COLO668 (cell line): Measurements from ENCODE around the gene TMEM79.
A peak's percentile ranks its signal among the peaks of the same experiment; 100 is the strongest.

ENCODE experiments used
- DNase-seq: peaks from one replicate; lab custom pipeline; 2025; ENCODE audit not compliant: unreplicated experiment; lab: John Stamatoyannopoulos, UW

Gene TMEM79, protein sequence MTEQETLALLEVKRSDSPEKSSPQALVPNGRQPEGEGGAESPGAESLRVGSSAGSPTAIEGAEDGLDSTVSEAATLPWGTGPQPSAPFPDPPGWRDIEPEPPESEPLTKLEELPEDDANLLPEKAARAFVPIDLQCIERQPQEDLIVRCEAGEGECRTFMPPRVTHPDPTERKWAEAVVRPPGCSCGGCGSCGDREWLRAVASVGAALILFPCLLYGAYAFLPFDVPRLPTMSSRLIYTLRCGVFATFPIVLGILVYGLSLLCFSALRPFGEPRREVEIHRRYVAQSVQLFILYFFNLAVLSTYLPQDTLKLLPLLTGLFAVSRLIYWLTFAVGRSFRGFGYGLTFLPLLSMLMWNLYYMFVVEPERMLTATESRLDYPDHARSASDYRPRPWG

DNA sequence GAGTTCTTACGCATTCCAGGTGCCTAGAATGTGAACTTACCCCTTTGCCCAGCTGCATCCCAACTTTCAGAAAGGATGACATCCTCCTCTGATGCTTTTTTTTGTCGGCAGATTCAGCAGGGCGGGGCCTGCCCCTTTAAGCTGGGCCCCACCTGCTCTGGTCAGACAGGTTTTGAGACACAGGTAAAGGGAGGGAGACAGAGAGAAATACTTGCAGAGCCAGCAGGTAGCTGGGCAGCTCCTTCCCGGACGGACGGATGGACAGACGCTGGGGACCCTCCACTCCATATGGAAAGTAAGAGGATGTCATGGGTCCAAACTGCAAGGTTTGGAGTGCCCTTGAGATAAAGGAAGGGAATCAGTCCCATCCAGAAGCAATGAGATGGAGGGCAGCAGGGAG lies at the start of gene TMEM79:
TSS of gene TMEM79 (plus strand) at position 214 of the 400 bp plus-strand sequence. CDS start 902 bp downstream, outside the sequence.
- peak; percentile 43 for DNase-seq

DNA sequence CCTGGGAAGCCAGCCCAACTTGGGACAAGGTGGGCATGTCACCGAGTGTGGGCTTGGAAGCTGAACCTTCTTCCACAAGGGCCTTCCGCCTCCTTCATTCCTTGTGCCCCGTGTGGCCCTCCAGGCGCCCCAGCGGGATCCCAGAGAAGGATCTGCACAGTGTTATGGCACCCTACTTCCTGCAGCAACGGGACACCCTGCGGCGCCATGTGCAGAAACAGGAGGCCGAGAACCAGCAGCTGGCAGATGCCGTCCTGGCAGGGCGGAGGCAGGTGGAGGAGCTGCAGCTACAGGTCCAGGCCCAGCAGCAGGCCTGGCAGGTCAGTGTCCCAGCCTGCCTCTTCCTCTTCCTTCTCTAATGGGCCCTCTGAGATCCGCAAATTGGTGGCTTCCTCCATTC lies 48.0 kb upstream of the TMEM79 start:
- DNase-seq, result no peak

DNA sequence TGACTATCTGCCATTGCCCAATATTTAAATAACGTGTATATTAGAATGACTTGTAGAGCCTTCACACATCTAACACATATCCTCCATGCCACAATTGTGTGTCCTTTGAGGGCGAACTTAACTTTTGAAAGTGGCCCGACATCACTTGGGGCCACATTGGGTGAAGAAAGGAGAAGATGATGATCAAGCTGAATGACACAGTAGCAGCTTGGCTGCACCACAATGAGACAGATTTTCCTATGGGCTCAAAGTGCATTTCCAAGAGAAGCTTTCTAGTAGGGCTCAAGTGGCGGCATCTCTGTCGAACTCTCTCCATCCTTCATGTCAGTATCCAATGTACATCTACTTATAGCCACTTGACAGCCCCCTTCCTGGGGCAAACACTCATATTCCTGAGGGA lies 45.9 kb upstream of the TMEM79 start:
- DNase-seq, result no peak

DNA sequence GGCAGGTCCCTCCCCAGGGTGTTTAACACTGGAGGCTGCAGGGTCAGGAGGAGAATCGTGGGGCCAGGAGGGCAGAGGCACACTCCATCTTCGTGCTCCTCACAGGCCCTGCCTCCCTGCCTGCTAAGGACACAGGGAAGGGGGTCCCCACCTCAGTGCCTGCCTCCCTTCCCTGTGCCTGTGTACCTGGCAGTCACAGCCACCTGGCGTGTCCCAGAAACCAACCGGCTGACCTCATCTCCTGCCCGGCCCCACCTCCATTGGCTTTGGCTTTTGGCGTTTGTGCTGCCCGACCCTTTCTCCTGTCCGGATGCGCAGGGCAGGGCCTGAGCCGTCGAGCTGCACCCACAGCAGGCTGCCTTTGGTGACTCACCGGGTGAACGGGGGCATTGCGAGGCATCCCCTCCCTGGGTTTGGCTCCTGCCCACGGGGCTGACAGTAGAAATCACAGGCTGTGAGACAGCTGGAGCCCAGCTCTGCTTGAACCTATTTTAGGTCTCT lies 42.8 kb upstream of the TMEM79 start:
- no peak for DNase-seq

DNA sequence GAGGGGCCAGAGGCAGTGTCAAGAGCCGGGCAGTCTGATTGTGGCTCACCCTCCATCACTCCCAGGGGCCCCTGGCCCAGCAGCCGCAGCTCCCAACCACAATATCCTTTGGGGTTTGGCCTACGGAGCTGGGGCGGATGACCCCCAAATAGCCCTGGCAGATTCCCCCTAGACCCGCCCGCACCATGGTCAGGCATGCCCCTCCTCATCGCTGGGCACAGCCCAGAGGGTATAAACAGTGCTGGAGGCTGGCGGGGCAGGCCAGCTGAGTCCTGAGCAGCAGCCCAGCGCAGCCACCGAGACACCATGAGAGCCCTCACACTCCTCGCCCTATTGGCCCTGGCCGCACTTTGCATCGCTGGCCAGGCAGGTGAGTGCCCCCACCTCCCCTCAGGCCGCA lies 42.2 kb upstream of the TMEM79 start, which contains the start of gene BGLAP:
TSS of gene BGLAP (plus strand) at position 259 of the 400 bp plus-strand sequence. CDS start at position 307, 48 bp downstream.
- no peak for DNase-seq

DNA sequence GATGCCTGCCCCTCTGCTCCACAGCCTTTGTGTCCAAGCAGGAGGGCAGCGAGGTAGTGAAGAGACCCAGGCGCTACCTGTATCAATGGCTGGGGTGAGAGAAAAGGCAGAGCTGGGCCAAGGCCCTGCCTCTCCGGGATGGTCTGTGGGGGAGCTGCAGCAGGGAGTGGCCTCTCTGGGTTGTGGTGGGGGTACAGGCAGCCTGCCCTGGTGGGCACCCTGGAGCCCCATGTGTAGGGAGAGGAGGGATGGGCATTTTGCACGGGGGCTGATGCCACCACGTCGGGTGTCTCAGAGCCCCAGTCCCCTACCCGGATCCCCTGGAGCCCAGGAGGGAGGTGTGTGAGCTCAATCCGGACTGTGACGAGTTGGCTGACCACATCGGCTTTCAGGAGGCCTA lies 41.4 kb upstream of the TMEM79 start:
- DNase-seq, result no peak

DNA sequence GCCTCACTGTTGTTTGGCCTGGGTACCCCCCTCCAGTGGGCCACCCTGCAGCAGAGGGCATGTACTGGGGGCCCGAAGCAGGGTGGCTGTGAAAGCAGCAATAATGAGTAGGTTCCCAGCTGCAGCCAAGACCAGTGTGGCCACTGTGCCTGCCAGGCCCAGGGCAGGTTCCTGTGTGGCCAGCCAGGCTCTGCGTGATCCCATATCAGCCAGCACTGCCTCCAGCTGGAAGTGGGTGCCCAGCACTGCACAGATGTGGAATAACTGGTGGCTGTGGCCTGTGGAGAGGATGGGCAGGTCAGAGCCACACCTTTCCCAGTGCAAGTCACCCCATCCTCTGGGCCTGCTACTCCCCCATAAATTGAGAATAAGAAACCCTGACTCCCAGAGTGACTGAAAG lies 40.0 kb upstream of the TMEM79 start:
- no peak for DNase-seq

DNA sequence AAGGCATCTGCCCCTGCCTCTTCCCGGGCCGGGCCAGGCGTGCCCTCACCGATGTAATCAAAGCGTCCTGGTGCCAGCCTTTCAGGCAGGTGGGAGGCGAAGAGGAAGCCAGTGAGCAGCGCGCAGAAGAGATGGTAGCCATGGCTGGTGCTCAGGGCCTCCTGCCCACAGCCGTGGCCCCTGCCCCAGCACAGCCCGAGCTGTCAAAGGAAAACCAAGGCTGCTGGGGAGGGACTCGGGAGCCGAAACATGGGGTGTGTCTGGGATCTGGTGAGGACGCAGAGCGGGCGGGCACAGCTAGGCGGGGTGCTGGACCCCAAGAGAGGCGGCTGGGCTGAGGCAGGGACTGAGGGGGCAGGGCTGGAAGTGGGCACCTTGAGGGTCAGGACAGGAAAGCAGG lies 39.4 kb upstream of the TMEM79 start:
- no peak for DNase-seq

DNA sequence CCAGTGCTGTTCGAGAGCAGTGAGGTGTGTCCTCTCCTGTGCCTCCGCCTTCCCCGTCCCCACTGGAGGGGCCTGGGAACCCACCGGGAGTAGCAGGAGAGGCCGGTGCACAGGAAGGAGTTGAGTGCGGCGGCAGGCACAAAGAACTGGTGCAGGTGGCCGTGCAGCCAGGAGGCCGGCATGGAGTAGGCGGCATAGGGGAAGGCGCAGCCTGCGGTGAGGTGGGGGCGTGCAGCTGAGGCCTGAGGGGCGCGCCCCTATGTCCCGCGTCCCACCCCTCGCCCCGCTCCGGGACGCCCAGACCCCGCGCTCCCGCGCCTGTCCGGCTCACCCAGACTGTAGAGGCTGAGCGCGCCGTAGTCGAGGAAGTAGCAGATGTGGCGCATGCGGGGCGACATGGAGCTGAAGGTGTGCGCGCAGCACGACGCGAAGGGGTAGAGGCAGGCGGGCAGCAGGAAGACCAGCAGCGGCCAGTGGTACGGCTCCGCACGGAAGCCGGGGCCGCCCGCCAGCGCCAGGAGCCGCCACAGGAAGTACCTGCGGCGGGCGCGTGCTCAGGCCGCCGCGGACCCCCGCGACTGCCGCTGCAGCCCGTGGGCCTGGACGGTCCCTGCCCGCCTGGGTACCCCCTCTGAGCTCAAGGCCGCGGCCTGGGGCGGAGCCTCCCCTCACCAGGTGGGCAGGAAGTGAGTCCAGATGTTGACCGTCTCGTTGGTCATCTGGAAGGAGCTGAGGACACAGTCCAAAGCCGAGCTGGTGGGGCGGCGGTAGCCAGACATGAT lies 38.5 kb upstream of the TMEM79 start:
- peak; percentile 77 for DNase-seq

DNA sequence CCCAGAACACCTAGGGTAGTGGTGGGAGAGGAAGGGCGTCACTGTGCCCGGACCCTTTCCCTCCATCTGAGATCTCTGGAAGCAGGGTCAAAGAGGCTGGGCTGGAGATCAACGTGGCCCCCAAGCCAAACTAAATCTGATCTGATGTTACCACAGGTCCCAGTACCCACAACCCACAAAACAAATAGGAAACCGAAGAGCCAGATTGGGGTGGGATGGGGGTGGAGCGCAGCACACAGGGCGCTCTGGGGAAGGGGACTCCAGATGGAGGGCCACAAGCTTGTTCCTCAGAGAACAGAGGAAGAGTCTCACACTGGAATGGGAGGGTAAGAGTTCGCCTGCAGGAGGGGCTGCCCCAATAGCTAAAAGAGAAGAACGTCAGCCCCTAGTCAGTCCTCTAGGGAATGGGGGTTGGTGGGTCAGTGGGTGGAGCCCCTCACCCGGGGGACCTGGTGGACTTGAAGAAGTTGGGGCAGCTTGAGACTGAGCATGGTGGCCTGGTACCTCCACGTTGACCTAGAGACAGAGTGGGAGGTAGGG lies 37.8 kb upstream of the TMEM79 start:
- no peak for DNase-seq

DNA sequence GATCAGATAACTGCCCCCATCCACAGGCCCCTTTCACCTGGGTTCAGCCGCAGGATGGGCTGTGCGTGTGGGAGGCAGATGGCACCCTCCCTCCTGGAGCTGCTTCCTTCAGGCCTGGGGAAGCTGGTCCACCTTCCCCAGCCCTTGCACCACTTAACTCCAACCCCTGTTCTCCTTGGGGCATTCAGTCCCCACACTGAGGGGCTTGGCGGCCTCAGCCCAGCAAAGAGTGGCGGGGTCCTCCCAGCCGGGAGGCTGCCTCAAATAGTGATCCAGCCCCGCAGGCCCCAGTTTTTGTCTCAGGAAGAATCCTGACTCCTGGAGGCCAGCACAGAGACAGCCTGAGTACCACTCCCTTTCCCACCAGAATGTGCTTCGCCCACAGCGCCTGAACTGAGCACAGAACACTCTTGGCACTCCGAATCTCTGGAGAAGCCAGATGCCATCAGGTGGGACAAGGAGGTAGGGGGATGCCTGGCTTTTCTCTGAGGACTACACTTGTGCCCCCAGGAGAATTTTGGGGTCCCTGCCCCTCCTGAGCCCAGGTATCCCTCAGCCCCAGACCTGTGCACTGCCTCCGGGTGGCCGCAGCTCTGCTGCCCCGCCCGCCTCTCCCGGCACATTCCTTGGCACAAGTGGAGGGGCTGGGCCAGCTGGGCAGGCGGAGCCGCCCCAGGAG lies 37.2 kb upstream of the TMEM79 start:
- DNase-seq, result peak; percentile 34

DNA sequence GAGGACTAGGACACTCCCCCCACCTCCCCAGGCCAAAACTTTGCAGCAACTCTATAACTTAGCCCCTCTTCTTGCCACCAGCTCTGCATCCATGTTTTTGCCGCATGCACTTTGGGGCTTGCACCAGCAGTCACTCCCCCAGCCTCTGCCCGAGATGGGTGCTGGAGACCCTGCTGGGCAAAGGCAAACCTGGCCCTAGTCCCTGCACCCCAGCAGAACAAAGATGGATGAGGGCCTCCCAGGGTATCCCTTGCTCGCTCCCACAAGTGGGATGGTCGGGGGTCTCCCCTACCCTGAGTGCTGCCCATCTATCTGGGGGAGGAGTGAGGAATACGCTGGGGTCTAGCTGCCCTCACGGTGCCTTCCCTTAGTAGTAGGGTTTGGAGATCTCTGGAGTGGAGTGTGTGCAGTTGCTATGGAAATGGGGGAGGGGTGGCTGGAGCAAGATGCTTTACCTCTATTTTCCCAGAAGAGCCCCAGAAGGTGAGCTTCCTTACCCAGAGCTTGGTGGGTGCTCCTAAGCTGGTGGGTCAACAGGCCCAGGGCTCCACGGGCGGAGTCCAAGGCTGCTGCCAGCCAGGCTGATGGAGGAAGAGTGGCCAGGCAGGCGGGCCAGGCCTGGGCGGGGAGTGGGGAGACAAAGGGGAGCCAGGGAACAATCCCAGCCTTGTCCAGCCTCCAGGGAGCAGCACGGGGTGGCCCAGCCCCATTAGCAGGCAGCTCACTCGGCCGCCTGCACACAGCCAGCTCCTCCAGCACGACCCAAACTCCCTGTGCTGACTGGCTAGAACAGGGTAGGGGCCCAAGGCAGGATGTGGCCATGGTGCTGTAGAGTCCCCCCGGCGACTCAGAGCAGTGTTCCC lies 36.4 kb upstream of the TMEM79 start, which contains the start of gene PAQR6:
TSS of gene PAQR6 (minus strand) at position 597 of the 863 bp plus-strand sequence. CDS start 1,325 bp downstream, outside the sequence.
- DNase-seq, result no peak

DNA sequence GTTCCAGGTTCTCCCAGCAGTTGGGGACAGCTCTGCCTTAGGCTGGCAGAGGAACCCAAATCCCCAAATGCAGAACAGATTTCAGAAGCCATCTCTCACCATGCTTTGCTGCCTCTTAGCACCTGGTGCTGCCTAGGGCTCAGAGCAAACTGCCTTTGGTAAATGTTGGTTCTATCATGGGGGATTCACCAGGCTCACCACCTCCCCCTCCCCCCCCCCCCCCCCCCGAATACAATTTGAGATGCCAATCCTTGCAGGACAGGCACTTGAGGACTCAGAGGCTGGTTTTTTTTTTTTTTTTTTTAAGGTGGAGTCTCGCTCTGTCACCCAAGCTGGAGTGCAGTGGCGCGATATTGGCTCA lies 35.8 kb upstream of the TMEM79 start:
- DNase-seq, result no peak

DNA sequence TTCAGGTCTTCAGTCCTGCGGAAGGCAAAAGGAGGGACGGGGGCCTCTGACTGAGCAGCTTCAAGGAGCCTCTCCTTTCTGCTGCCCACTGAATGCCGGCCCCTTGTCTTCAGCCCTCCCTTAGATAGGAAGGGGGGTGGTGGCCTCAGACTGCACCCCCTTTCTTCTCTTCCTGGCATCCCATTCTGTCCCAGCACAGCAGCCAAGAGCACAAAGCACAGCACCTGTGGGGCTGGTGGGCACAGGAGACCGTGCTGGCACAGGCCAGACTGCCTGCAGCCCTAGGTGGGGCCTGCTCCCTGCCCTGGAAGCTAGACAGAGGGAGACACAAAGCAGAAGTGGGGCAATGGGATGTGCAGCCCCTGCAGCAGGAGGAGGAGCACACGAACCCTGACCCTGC lies 34.5 kb upstream of the TMEM79 start:
- DNase-seq, result no peak

DNA sequence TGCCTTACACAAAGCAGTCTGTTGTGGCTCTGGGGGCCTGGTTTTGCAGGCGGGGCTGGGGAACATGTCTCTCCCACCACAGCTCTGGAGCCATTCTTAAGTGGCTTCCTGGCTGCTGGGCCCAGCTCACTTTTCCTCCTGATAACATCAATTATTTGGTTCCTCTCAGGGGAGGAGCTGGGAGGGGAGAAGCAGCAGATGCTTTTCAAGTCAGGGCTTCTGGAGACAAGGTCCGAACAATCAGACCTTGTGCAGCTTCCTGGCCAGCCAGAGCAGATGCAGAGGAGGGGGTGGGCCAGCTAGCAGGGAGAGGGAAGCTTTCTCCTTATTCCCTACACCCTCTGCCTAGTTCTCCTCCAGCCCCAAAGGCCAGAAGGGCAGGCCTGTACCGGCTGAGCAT lies 32.6 kb upstream of the TMEM79 start:
- no peak for DNase-seq

DNA sequence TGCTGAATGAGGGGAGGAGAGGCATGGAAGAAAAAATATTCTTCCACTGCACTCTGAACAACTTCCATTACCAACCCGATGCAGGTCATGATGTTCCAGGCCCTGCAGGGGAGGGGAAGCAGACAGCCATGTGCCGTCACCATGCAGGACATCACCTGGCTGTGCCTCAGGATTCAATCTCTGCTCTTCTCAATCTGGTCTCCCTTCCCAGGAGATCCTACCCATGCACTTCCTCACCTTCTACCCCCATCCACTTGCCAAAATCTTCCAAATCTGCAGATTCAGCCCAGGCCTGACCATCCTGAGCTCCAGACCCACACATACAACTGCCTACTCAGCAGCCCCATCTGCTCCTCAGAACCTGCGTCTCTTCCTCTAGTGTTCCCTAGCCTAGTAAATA lies 30.5 kb upstream of the TMEM79 start:
- DNase-seq, result no peak

DNA sequence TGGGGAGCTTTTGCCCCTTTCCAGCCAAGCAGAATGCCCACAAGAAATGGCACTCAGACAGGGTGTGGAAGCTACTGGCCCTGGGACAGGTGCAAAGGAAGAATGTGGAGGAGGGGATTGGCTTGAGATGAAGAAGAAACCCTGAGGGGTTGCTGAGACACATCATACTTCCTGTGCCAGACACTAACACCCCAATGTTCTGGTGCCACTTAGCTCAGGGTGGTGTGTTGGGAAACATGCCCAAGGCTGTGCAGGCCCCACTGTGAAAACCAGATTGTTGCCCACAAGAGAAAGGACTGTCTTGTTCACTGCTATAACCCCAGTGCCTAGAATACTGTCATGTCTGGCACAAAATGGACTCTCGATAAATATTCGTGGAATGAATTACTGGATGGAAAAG lies 26.4 kb upstream of the TMEM79 start:
- DNase-seq, result no peak

DNA sequence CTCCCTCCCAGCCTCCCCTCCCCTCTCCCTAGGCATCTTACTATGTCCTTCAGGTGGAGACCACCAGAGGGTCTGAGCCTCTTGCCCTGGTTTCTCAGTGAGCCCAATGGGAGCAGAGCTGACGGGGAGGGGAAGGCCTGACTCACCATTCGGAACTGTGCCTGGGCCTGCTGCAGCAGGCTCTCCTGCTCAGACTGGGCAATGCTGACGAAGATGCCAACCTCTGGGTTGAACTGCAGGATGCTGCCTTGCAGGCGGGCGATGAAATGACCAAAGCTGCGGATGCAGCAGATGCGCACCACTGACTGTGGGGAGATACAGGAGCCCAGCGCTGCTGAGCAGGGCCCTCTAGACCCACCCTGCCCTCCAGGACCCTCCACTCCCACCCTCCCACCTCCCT lies 25.3 kb upstream of the TMEM79 start:
- DNase-seq, result no peak

DNA sequence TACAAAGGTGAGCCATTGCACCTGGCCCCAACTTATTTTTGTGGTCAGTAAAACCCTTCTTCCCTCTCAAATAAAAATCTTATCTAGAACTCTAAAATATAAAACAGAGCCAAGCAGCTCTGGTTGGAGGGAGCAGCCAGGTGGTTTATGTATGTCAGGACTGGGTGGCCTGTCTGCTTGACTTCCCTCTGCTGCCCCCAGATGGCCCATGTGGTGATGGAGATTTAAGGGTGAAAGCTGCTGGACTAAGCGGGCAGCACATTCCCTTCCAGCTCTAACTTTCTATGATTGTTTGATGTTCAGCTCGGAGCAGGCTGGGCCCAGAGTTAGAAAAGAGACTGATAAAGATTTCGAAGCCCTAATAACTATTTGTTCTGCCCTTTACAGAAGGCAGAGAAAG lies 24.3 kb upstream of the TMEM79 start:
- no peak for DNase-seq

DNA sequence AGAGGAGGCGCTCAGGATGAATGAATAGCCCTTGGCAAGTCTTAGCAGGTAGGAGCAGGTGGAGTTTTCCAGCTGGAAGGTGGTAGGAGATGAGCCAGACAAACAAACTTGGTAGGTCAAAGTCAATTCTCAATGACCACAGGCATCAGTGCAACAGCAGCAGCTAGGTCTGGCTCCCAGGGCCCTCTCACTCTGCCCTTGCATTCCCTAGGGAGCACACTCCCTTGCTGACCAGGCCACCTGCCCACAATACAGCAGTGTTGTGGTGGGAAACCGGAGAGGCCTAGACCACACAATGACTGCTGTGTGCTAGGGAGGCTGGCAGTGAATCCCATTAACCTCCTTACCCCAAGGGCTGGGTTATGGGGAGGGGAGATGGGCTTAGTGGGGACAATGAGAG lies 23.2 kb upstream of the TMEM79 start:
- no peak for DNase-seq
